B cell (primary cell): ENCODE results near the gene FCHO2.

Source experiments
- CTCF ChIP-seq: fragments of 200-600 bp; IDR thresholded peaks from one replicate; pipeline ENCODE4 v1.8.0; 2022; ENCODE audit warnings: antibody characterized with exemption, mild to moderate bottlenecking
- EZH2 ChIP-seq: IDR thresholded peaks from 2 replicates; pipeline ENCODE4 v1.6.1; 2012; ENCODE audit warnings: borderline replicate concordance, low read depth, mild to moderate bottlenecking, moderate library complexity, low read length; ENCODE audit not compliant: insufficient read depth, poor library complexity, severe bottlenecking

GRCh38 chr5:73039082-73039481, 83.2 kb downstream of the FCHO2 start:
- no peak for TF ChIP-seq CTCF
- no peak for TF ChIP-seq EZH2
